Fibroblast of villous mesenchyme (primary cell): ENCODE data around the gene UBE2I. TPM values are rescaled to one million over a fixed set of nuclear protein-coding genes. Genes with fewer than 3 reads are reported as not detected.
"Not testable (repeated sequence)": the region's sequence is repeated elsewhere in the genome, so short reads cannot be mapped to it uniquely, and the experiment has no call there.

Source experiments
- DNase-seq: peaks from one replicate; pipeline ENCODE4 v3.0.0-alpha.2; 2010; ENCODE audit warnings: low read depth
- H3K4me3 ChIP-seq: 2 replicates; pipeline ENCODE4 v1.5.1; 2011; ENCODE audit warnings: low read depth, mild to moderate bottlenecking, low read length
- total RNA-seq: library from RNA; depleted of rRNA; stranded (reverse); fragments of >200 nt; gene quantifications from 2 replicates; pipeline ENCODE4 v1.2.3, GENCODE V29; 2012
- TF ChIP-seq, protein P1 (sequence below): IDR thresholded peaks from 2 replicates; pipeline ENCODE4 v1.5.1; 2012; ENCODE audit warnings: low read depth, mild to moderate bottlenecking, low read length; ENCODE audit not compliant: insufficient read depth

UBE2I gene
- total RNA-seq, 1 donor, result 44.9 TPM

DNA sequence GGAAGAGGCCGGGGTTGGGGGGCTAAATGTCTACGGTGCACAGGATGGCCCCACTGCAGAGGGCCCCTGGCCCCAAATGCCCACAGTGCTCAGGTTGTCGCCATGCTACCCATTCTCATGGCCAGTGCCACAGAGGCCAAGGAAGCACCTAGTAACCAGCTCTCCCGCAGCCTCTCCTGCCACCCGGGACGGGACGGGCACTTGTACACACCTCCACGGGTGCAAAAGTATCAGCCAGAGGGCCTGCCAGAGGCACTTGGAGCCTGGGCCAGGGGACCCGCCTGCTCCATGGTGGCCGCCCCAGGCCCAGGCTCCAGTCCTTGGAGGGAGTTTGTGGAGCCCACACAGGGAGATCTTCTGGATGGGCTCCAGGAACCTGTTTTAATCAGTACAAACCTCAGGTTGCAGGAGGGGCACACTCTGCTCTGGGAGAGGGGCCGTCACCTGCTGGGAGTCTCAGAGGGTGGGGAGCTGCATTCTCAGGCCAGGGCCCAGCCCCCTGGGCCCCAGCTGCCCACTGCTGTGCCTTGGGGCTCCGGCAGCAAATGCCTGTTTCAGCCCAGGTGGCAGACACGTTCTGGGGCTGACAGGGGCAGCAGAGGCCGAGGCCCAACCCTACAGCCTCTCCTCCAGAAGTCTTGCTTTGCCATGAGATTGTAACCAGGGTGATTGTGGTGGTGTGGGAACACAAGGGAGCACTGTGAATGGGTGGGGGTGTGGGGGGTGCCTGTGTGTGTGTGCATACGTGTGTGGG, 45.7 kb upstream of the UBE2I start:
- TF ChIP-seq, protein P1, sequence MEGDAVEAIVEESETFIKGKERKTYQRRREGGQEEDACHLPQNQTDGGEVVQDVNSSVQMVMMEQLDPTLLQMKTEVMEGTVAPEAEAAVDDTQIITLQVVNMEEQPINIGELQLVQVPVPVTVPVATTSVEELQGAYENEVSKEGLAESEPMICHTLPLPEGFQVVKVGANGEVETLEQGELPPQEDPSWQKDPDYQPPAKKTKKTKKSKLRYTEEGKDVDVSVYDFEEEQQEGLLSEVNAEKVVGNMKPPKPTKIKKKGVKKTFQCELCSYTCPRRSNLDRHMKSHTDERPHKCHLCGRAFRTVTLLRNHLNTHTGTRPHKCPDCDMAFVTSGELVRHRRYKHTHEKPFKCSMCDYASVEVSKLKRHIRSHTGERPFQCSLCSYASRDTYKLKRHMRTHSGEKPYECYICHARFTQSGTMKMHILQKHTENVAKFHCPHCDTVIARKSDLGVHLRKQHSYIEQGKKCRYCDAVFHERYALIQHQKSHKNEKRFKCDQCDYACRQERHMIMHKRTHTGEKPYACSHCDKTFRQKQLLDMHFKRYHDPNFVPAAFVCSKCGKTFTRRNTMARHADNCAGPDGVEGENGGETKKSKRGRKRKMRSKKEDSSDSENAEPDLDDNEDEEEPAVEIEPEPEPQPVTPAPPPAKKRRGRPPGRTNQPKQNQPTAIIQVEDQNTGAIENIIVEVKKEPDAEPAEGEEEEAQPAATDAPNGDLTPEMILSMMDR, result no peak
- no peak overlapping the region for H3K4me3 ChIP-seq
- DNase-seq, result no peak

DNA sequence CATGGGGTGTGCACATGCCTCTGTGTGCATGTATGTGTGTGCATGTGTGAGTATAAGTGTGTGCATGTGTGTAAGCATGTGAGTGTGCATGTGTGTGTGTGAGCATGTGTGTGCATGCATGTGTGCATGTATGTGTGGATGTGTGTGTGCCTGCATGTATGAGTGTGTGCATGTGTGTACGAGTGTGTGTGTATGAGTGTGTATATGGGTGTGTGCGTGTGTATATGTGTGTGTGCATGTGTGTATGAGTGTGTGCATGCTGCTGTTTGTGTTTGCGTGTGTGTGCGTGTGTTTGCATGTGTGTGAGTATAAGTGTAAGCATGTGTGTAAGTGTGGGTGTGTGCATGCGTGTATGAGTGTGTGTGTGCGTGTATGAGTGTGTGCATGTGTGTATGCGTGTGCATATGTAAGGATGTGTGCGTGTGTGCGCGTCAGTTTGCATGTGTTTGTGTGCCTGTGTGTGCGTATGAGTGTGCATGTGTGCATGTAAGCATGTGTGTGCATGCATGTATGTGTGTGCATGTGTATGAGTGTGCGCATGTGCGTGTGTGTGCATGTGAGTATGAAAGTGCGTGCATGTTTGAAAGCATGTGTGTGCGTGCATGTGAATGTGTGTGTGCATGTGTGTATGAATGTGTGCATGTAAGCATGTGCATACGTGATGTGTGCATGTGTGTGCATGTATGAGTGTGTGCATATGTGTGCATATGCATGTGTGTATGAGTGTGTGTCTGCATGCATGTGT, 44.9 kb upstream of the UBE2I start:
- TF ChIP-seq, protein P1, result no peak
- DNase-seq, result no peak

DNA sequence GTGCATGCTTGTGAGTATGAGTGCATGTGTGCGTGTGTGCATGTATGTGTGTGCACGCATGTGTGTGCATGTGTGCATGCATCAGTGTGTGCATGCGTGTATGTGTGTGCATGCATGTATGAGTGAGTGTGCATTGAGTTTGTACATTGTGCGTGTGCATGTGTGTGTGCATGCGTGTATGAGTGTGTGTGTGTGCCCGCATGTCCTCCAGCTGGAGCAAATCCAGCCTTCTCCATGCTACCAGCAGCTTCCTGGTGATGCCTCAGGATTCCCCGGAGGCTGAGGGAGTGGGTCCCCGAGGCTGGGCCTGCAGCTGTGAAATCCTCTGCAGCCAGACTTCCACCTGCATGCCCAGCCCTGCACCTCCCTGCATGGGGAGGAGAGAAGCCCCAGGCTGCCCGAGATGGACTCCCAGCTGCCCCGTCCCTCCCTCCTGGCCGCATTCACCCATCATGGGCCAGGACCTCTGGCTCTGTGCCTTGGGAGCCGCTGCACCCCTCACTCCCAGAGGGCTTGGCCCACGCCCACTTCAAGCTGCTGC, 44.3 kb upstream of the UBE2I start:
- no peak for DNase-seq
- TF ChIP-seq, protein P1, result no peak
- H3K4me3 ChIP-seq, result no peak overlapping the region

More for the DNA sequence above, 44.9 kb upstream of the UBE2I start:
- H3K4me3 ChIP-seq, result no peak overlapping the region

DNA sequence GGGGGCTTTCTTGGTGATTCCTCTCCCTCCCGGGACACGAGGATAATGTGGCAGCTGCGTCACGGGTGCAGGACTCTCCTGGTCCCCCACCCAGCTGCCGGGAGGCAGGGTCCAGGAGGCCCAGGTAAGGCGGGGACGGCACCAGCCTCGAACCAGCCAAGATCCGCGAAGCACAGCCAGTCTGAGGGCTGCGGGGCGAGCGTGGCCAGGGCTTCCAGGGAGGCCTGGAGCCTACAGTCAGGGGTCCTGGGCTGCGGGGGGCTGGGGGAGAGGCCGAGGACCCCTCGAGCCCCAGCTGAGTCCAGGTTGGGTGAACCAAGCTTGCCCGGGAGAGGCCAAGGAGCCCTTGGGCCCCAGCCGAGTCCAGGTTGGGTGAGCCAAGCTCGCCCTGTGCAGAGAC, 43.6 kb upstream of the UBE2I start:
- TF ChIP-seq, protein P1, result no peak
- no peak for DNase-seq

DNA sequence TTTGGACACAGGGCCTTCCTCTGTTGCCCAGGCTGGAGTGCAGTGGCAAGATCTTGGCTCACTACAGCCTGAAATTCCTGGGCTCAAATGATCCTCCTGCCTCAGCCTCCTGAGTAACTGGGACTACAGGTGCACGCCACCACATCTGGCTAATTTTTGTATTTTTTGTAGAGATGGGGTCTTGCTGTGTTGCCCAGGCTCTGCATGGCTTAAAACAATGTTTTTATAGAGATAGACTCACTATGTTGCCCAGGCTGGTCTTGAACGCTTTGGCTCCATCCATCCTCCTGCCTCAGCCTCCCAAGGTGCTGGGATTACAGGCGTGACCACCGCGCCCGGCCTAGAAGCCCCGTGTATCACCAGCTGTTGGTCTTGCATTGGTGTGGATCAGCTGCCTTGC, 40.0 kb upstream of the UBE2I start:
- not testable (repeated sequence) for DNase-seq, H3K4me3 ChIP-seq

More for the DNA sequence above, 43.6 kb upstream of the UBE2I start:
- no peak overlapping the region for H3K4me3 ChIP-seq

GRCh38 chr16:1271380-1271723, 38.1 kb upstream of the UBE2I start:
- TF ChIP-seq, protein P1, result no peak
- DNase-seq, result no peak
- no peak overlapping the region for H3K4me3 ChIP-seq

DNA sequence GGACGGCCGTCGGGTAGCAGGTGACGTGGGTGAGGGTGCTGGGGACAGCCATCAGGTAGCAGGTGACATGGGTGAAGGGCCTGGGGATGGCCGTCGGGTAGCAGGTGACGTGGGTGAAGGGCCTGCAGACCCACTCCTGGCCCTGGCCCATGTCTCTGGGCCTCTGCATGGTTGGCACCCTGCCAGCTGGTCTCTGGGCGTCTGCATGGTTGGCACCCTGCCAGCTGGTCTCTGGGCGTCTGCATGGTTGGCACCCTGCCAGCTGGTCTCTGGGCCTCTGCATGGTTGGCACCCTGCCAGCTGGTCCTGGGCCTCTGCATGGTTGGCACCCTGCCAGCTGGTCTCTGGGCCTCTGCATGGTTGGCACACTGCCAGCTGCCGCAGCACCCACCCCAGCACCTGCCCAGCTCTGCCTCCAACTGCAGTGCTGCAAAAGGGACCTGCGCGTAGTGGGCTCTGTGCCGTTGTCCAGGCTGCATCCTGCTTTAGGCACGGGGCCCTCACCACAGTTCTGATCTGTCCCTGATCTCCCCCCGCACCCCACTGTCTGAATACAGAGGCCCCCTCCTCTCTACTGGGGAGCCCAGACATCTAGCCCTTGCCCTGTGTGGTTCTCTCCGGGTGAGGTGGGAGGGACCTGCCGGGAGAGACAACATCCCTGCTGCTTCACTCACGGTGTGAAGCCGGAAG, 37.6 kb upstream of the UBE2I start:
- not testable (repeated sequence) for H3K4me3 ChIP-seq, DNase-seq
